Activated CD4-positive, alpha-beta T cell treated with anti-CD3 and anti-CD28 coated beads, Interleukin-2, Interleukin-4, amounts not matched to agents 100 ng/mL and 50 ng/mL, durations not matched to agents 16 hours and 8 hours (primary cell): ENCODE results near the gene MCL1.

Experiments
- DNase-seq: peaks from one replicate; pipeline ENCODE4 v3.0.0-alpha.2; 2020; ENCODE audit warnings: low spot score

The MCL1 gene

GRCh38 chr1:150537732-150538684, 41.4 kb downstream of the MCL1 start:
- no peak for DNase-seq

- no peak for DNase-seq
Measured at GRCh38 chr1:150536836-150537731, 42.3 kb downstream of the MCL1 start.

GRCh38 chr1:150535511-150536287, 43.7 kb downstream of the MCL1 start:
- no peak for DNase-seq

- DNase-seq = no peak
Measured at GRCh38 chr1:150534002-150534401, 45.4 kb downstream of the MCL1 start.

GRCh38 chr1:150532860-150533259, 46.5 kb downstream of the MCL1 start:
- no peak for DNase-seq

- DNase-seq = no peak
Measured at GRCh38 chr1:150530491-150531159, 48.8 kb downstream of the MCL1 start.

- no peak for DNase-seq
Measured at GRCh38 chr1:150529017-150529416, 50.4 kb downstream of the MCL1 start.

- DNase-seq = no peak
Measured at GRCh38 chr1:150528196-150528595, 51.2 kb downstream of the MCL1 start.

GRCh38 chr1:150525348-150525747, 54.1 kb downstream of the MCL1 start:
- DNase-seq = no peak
